Neural cell (in vitro differentiated cells): ENCODE data around the gene CCNY. TPM values are rescaled to one million over a fixed set of nuclear protein-coding genes. Genes with fewer than 3 reads are reported as not detected.

Source experiments
- H2AFZ ChIP-seq: fragments of 200-600, 300-800 bp; sonication (generic), shearing (Covaris generic); 2 replicates; pipeline ENCODE4 v1.6.0; 2014; ENCODE audit warnings: low read depth, mild to moderate bottlenecking, antibody characterized with exemption, low read length, moderate library complexity
- H3F3A ChIP-seq: fragments of 200-600 bp; shearing (Covaris generic); 2 replicates; pipeline ENCODE4 v1.6.1; 2016; ENCODE audit warnings: mild to moderate bottlenecking, moderate library complexity, mixed read lengths, antibody characterized with exemption, low read length; ENCODE audit not compliant: insufficient read depth, poor library complexity, severe bottlenecking
- H3K27ac ChIP-seq: fragments of 200-600, 300-800 bp; sonication (generic), shearing (Covaris generic); 2 replicates; pipeline ENCODE4 v1.5.1; 2014; ENCODE audit warnings: mild to moderate bottlenecking, low read length, moderate library complexity
- H3K27me3 ChIP-seq: fragments of 300-800, 200-600 bp; sonication (generic), shearing (Covaris generic); 2 replicates; pipeline ENCODE4 v1.6.0; 2014; ENCODE audit warnings: mild to moderate bottlenecking, low read depth, low read length, moderate library complexity; ENCODE audit not compliant: insufficient read depth
- H3K36me3 ChIP-seq: fragments of 300-800, 200-600 bp; sonication (generic), shearing (Covaris generic); 2 replicates; pipeline ENCODE4 v1.5.1; 2014; ENCODE audit warnings: mild to moderate bottlenecking, antibody characterized with exemption, low read length, moderate library complexity; ENCODE audit not compliant: insufficient read depth
- H3K4me2 ChIP-seq: fragments of 300-800, 200-600 bp; sonication (generic), shearing (Covaris generic); 2 replicates; pipeline ENCODE4 v1.6.0; 2014; ENCODE audit warnings: mild to moderate bottlenecking, low read length
- H3K4me3 ChIP-seq: fragments of 300-800, 200-600 bp; sonication (generic), shearing (Covaris generic); 2 replicates; pipeline ENCODE4 v1.5.1; 2014; ENCODE audit warnings: mild to moderate bottlenecking, low read length, moderate library complexity
- H3K79me2 ChIP-seq: fragments of 200-600 bp; shearing (Covaris generic); replicated peaks from 2 replicates; pipeline ENCODE4 v1.6.0; 2014; ENCODE audit warnings: mild to moderate bottlenecking, low read length, moderate library complexity; ENCODE audit not compliant: insufficient read depth
- H3K9ac ChIP-seq: fragments of 300-800, 200-600 bp; sonication (generic), shearing (Covaris generic); 2 replicates; pipeline ENCODE4 v1.6.1; 2016; ENCODE audit warnings: mild to moderate bottlenecking, low read length, mixed read lengths
- H3K9me2 ChIP-seq: fragments of 200-600 bp; shearing (Covaris generic); 2 replicates; pipeline ENCODE4 v1.6.1; 2016; ENCODE audit warnings: mild to moderate bottlenecking, low read length, mixed read lengths; ENCODE audit not compliant: insufficient read depth
- H3K9me3 ChIP-seq: fragments of 200-600, 300-800 bp; sonication (generic), shearing (Covaris generic); 2 replicates; pipeline ENCODE4 v1.6.1; 2016; ENCODE audit warnings: mild to moderate bottlenecking, mixed run types, low read length, moderate library complexity, mixed read lengths
- H4K20me1 ChIP-seq: fragments of 200-600 bp; shearing (Covaris generic); 2 replicates; pipeline ENCODE4 v1.6.1; 2016; ENCODE audit warnings: mild to moderate bottlenecking, mixed run types; ENCODE audit not compliant: insufficient read depth
- CTCF ChIP-seq: fragments of 450-650 bp; IDR thresholded peaks from 2 replicates; pipeline ENCODE4 v1.5.1; 2014; ENCODE audit warnings: antibody characterized with exemption, mild to moderate bottlenecking, moderate library complexity; ENCODE audit not compliant: poor library complexity, severe bottlenecking
- EP300 ChIP-seq: fragments of 450-650 bp; conservative IDR thresholded peaks from 2 replicates; pipeline ENCODE4 v1.6.1; 2014; ENCODE audit warnings: antibody characterized with exemption, mild to moderate bottlenecking, moderate library complexity; ENCODE audit not compliant: poor library complexity, severe bottlenecking
- EZH2 ChIP-seq: fragments of 200-600, 300-800 bp; shearing (Covaris generic), sonication (generic); IDR thresholded peaks from 2 replicates; pipeline ENCODE4 v1.6.1; 2014; ENCODE audit warnings: antibody characterized with exemption, low read length, borderline replicate concordance, mild to moderate bottlenecking; ENCODE audit not compliant: insufficient read depth, poor library complexity, severe bottlenecking
- MXI1 ChIP-seq: fragments of 450-650 bp; conservative IDR thresholded peaks from 2 replicates; pipeline ENCODE4 v1.6.1; 2014; ENCODE audit warnings: antibody characterized with exemption, mild to moderate bottlenecking; ENCODE audit not compliant: poor library complexity, severe bottlenecking
- POLR2AphosphoS5 ChIP-seq: IDR thresholded peaks from 2 replicates; pipeline ENCODE4 v1.6.1; 2012
- RAD21 ChIP-seq: fragments of 450-650 bp; conservative IDR thresholded peaks from 2 replicates; pipeline ENCODE4 v1.6.1; 2014; ENCODE audit warnings: antibody characterized with exemption, mild to moderate bottlenecking, moderate library complexity
- REST ChIP-seq: IDR thresholded peaks from 2 replicates; pipeline ENCODE4 v1.6.1; 2012; ENCODE audit warnings: borderline replicate concordance
- SMC3 ChIP-seq: fragments of 450-650 bp; conservative IDR thresholded peaks from 2 replicates; pipeline ENCODE4 v1.6.1; 2014; ENCODE audit warnings: antibody characterized with exemption, mild to moderate bottlenecking, moderate library complexity; ENCODE audit not compliant: poor library complexity
- TAF1 ChIP-seq: IDR thresholded peaks from 2 replicates; pipeline ENCODE4 v1.6.1; 2012; ENCODE audit warnings: low read depth
- polyA plus RNA-seq: library from polyadenylated mRNA; depleted of rRNA; stranded (reverse); fragments of >200 nt; gene quantifications from 2 replicates; pipeline ENCODE4 v1.2.3, GENCODE V29; 2014

The CCNY gene
- polyA plus RNA-seq, 1 donor from 2014 or later = 36.4 TPM

GRCh38 chr10:35423505-35424306 lies 87.4 kb downstream of the CCNY start:
- Histone ChIP-seq H3K4me3 (no peak overlapping the region), H3K4me2 (no peak overlapping the region)
- TF ChIP-seq POLR2AphosphoS5 (no peak), CTCF (no peak), SMC3 (no peak), EP300 (no peak), TAF1 (no peak), MXI1 (no peak), EZH2 (no peak), REST (no peak), RAD21 (no peak)

GRCh38 chr10:35424680-35425285 lies 88.5 kb downstream of the CCNY start:
- Histone ChIP-seq H3K4me3 (no peak overlapping the region), H3K27ac (no peak overlapping the region)

More at GRCh38 chr10:35423505-35424306, 87.4 kb downstream of the CCNY start:
- no peak overlapping the region for H2AFZ ChIP-seq
- no peaks in the 10 kb centered on the region for H3K36me3 ChIP-seq
- H3K27ac ChIP-seq = no peak overlapping the region
- H3K9ac ChIP-seq = no peak overlapping the region
- no peaks in the 10 kb centered on the region for H3K9me2 ChIP-seq
- no peaks in the 10 kb centered on the region for H3K9me3 ChIP-seq
- H4K20me1 ChIP-seq = no peaks in the 10 kb centered on the region
- peaks cover 17% of the 10 kb centered on the region for H3K79me2 ChIP-seq
- H3F3A ChIP-seq = no peaks in the 10 kb centered on the region
- H3K27me3 ChIP-seq = no peaks in the 10 kb centered on the region

More at GRCh38 chr10:35424680-35425285, 88.5 kb downstream of the CCNY start:
- H2AFZ ChIP-seq = no peak overlapping the region
- H3K9me2 ChIP-seq = no peaks in the 10 kb centered on the region
- no peaks in the 10 kb centered on the region for H3K27me3 ChIP-seq
- no peak overlapping the region for H3K4me2 ChIP-seq
- H3K79me2 ChIP-seq = peaks cover 23% of the 10 kb centered on the region
- no peaks in the 10 kb centered on the region for H3K9me3 ChIP-seq
- TF ChIP-seq MXI1 (no peak), CTCF (no peak), EZH2 (no peak), REST (no peak)
- H4K20me1 ChIP-seq = no peaks in the 10 kb centered on the region
- H3K36me3 ChIP-seq = no peaks in the 10 kb centered on the region
- no peaks in the 10 kb centered on the region for H3F3A ChIP-seq
- H3K9ac ChIP-seq = no peak overlapping the region
